ENCODE results near the gene CHSY1. TPM values are rescaled to one million over a fixed set of nuclear protein-coding genes. Genes with fewer than 3 reads are reported as not detected.
A peak's percentile ranks its signal among the peaks of the same experiment; 100 is the strongest.
"Not testable (repeated sequence)": the region's sequence is repeated elsewhere in the genome, so short reads cannot be mapped to it uniquely, and the experiment has no call there.

The CHSY1 gene
- total RNA-seq, 1 donor from 2014 or later: 33.2 TPM

GRCh38 chr15:101293122-101293521, 41.3 kb upstream of the CHSY1 start:
- no peaks in the 10 kb centered on the region for H3K27me3 Mint-ChIP-seq
- peak overlapping the region; percentile 94 for H3K27ac Mint-ChIP-seq
- peaks cover 12% of the 10 kb centered on the region for H3K36me3 Mint-ChIP-seq (ENCODE audit: insufficient read depth)
- no peaks in the 10 kb centered on the region for H3K9me3 Mint-ChIP-seq (ENCODE audit: low read depth)
- TF ChIP-seq, protein P1, sequence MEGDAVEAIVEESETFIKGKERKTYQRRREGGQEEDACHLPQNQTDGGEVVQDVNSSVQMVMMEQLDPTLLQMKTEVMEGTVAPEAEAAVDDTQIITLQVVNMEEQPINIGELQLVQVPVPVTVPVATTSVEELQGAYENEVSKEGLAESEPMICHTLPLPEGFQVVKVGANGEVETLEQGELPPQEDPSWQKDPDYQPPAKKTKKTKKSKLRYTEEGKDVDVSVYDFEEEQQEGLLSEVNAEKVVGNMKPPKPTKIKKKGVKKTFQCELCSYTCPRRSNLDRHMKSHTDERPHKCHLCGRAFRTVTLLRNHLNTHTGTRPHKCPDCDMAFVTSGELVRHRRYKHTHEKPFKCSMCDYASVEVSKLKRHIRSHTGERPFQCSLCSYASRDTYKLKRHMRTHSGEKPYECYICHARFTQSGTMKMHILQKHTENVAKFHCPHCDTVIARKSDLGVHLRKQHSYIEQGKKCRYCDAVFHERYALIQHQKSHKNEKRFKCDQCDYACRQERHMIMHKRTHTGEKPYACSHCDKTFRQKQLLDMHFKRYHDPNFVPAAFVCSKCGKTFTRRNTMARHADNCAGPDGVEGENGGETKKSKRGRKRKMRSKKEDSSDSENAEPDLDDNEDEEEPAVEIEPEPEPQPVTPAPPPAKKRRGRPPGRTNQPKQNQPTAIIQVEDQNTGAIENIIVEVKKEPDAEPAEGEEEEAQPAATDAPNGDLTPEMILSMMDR (IDR thresholded peaks at IDR 0.05; ENCODE audit: unreplicated experiment): no peak
- peak overlapping the region; percentile 97 for H3K4me3 Mint-ChIP-seq (ENCODE audit: low read depth)
- peaks cover 21% of the 10 kb centered on the region for H3K4me1 Mint-ChIP-seq (ENCODE audit: low read depth)
- no peak for DNase-seq (ENCODE audit: low spot score, unreplicated experiment)

GRCh38 chr15:101288905-101289513, 37.2 kb upstream of the CHSY1 start:
- DNase-seq (ENCODE audit: low spot score, unreplicated experiment): no peak
- TF ChIP-seq, protein P1 (IDR thresholded peaks at IDR 0.05; ENCODE audit: unreplicated experiment): peak; percentile 61
- Mint-ChIP-seq H3K9me3 (ENCODE audit: low read depth) (no peaks in the 10 kb centered on the region), H3K4me1 (ENCODE audit: low read depth) (peaks cover 10% of the 10 kb centered on the region), H3K27me3 (no peaks in the 10 kb centered on the region), H3K27ac (peak overlapping the region; percentile 4), H3K4me3 (ENCODE audit: low read depth) (no peak overlapping the region), H3K36me3 (ENCODE audit: insufficient read depth) (peaks cover 28% of the 10 kb centered on the region)

DNA sequence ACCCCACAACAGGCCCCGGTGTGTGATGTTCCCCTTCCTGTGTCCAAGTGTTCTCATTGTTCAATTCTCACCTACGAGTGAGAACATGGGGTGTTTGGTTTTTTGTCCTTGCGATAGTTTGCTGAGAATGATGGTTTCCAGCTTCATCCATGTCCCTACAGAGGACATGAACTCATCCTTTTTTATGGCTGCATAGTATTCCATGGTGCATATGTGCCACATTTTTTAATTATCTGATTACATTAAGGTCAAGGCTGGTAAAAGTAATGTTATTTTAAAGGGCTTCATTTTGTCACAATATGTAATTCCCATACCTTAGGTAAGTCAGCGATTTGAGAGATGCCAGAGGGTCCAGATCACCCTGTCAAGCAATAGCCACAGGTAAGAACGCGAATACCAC, 35.5 kb upstream of the CHSY1 start:
- H3K4me3 Mint-ChIP-seq (ENCODE audit: low read depth); DNase-seq (ENCODE audit: low spot score, unreplicated experiment); H3K9me3 Mint-ChIP-seq (ENCODE audit: low read depth); H3K27me3 Mint-ChIP-seq; H3K4me1 Mint-ChIP-seq (ENCODE audit: low read depth); H3K27ac Mint-ChIP-seq: not testable (repeated sequence)
- peaks cover 30% of the 10 kb centered on the region for H3K36me3 Mint-ChIP-seq (ENCODE audit: insufficient read depth)

- Mint-ChIP-seq H3K9me3 (ENCODE audit: low read depth) (no peaks in the 10 kb centered on the region), H3K36me3 (ENCODE audit: insufficient read depth) (peaks cover 32% of the 10 kb centered on the region), H3K4me3 (ENCODE audit: low read depth) (no peak overlapping the region), H3K27me3 (no peaks in the 10 kb centered on the region), H3K27ac (no peak overlapping the region), H3K4me1 (ENCODE audit: low read depth) (no peaks in the 10 kb centered on the region)
- TF ChIP-seq, protein P1 (IDR thresholded peaks at IDR 0.05; ENCODE audit: unreplicated experiment): no peak
- DNase-seq (ENCODE audit: low spot score, unreplicated experiment): no peak
Measured at GRCh38 chr15:101286471-101287114, 34.7 kb upstream of the CHSY1 start.

GRCh38 chr15:101283931-101284330, 32.1 kb upstream of the CHSY1 start:
- H3K9me3 Mint-ChIP-seq (ENCODE audit: low read depth): no peaks in the 10 kb centered on the region
- H3K36me3 Mint-ChIP-seq (ENCODE audit: insufficient read depth): peaks cover 28% of the 10 kb centered on the region
- H3K4me3 Mint-ChIP-seq (ENCODE audit: low read depth): no peak overlapping the region
- H3K4me1 Mint-ChIP-seq (ENCODE audit: low read depth): no peaks in the 10 kb centered on the region
- H3K27ac Mint-ChIP-seq: no peak overlapping the region
- no peak for DNase-seq (ENCODE audit: low spot score, unreplicated experiment)
- TF ChIP-seq, protein P1 (IDR thresholded peaks at IDR 0.05; ENCODE audit: unreplicated experiment): no peak
- H3K27me3 Mint-ChIP-seq: no peaks in the 10 kb centered on the region

GRCh38 chr15:101280007-101280406, 28.2 kb upstream of the CHSY1 start:
- Mint-ChIP-seq H3K36me3 (ENCODE audit: insufficient read depth) (peaks cover 9% of the 10 kb centered on the region), H3K9me3 (ENCODE audit: low read depth) (no peaks in the 10 kb centered on the region), H3K4me3 (ENCODE audit: low read depth) (no peak overlapping the region), H3K27me3 (no peaks in the 10 kb centered on the region), H3K4me1 (ENCODE audit: low read depth) (peaks cover 6% of the 10 kb centered on the region), H3K27ac (no peak overlapping the region)
- TF ChIP-seq, protein P1 (IDR thresholded peaks at IDR 0.05; ENCODE audit: unreplicated experiment): no peak
- no peak for DNase-seq (ENCODE audit: low spot score, unreplicated experiment)

All from progenitor cell of endocrine pancreas (in vitro differentiated cells).